ENCODE data around the gene GTF3A. TPM values are rescaled to one million over a fixed set of nuclear protein-coding genes. Genes with fewer than 3 reads are reported as not detected.

The GTF3A gene
- 68.0 and 69.0 TPM in 2 replicates for total RNA-seq (ENCODE audit: low replicate concordance)
- long read RNA-seq, transcript GTF3A-201 (9 exons, 1,383 nt), result major isoform, 222 of 241 reads
- long read RNA-seq, partial matches to known transcripts, result 3 of 241 reads
- long read RNA-seq, other reads (novel, unspliced or antisense), result 14 of 241 reads

DNA sequence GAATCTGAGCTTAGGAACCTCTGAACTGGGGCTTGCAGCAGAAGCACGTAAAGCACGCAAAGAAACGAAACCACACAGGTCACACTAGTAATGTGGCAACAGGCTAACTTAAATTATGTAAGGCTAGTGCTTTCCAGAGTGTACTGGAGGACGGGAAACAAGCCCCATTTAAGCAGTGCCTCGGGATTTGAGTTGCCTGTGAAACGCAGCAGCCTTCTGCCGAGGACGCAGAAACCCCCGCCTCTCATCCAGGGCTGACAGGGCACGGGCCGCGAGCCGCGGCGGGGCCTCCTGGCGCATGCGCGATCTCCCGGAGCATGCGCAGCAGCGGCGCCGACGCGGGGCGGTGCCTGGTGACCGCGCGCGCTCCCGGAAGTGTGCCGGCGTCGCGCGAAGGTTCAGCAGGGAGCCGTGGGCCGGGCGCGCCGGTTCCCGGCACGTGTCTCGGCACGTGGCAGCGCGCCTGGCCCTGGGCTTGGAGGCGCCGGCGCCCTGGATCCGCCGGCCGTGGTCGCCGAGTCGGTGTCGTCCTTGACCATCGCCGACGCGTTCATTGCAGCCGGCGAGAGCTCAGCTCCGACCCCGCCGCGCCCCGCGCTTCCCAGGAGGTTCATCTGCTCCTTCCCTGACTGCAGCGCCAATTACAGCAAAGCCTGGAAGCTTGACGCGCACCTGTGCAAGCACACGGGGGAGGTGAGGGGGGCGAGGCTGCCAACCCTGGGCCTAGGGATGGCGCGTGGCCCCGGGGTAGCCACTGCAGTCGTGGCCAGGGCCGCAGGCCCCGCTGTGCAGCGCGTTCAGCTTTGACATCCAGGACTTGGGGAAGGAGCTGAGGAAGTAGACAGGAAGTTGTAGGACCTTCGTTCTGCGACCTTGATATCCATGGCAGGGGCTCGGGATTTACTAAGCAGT lies at the start of gene GTF3A:
GTF3A (plus strand) TSS at position 374 of the 912 bp plus-strand sequence.
- peaks cover 10% of the 10 kb centered on the region for H3K36me3 Mint-ChIP-seq
- TF ChIP-seq, protein P1, sequence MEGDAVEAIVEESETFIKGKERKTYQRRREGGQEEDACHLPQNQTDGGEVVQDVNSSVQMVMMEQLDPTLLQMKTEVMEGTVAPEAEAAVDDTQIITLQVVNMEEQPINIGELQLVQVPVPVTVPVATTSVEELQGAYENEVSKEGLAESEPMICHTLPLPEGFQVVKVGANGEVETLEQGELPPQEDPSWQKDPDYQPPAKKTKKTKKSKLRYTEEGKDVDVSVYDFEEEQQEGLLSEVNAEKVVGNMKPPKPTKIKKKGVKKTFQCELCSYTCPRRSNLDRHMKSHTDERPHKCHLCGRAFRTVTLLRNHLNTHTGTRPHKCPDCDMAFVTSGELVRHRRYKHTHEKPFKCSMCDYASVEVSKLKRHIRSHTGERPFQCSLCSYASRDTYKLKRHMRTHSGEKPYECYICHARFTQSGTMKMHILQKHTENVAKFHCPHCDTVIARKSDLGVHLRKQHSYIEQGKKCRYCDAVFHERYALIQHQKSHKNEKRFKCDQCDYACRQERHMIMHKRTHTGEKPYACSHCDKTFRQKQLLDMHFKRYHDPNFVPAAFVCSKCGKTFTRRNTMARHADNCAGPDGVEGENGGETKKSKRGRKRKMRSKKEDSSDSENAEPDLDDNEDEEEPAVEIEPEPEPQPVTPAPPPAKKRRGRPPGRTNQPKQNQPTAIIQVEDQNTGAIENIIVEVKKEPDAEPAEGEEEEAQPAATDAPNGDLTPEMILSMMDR (conservative IDR thresholded peaks at IDR 0.05), result no peak

DNA sequence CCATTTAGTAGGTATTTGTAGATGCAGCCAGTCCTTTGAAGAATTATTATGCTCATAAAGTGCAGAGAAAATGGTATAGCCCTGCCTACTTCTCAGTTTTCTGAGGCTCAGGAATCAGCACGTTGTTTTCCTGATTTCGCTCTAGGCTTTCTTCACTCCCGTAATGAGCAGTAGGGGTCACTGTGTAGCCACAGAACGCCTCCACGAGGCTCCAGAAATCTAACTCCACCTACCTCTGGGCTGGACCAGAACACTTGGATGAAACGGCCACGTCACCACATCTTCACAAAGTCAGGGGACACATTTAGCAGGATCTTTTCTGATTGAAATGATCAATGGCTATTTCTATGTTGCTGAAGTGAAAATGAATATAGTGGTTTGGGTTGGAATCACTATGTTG lies 49.8 kb upstream of the GTF3A start:
- Mint-ChIP-seq H3K36me3 (no peaks in the 10 kb centered on the region), H3K9me3 (peaks cover 4% of the 10 kb centered on the region), H3K4me1 (ENCODE audit: unreplicated experiment) (peaks cover 5% of the 10 kb centered on the region), H3K27me3 (peaks cover 56% of the 10 kb centered on the region), H3K4me3 (no peak overlapping the region), H3K27ac (peak overlapping the region; percentile 28)
- TF ChIP-seq, protein P1 (conservative IDR thresholded peaks at IDR 0.05), result peak; percentile 80
- no peak for DNase-seq (ENCODE audit: extremely low spot score, unreplicated experiment)

More for the DNA sequence above, at the start of gene GTF3A:
- DNase-seq (ENCODE audit: extremely low spot score, unreplicated experiment), result peak; percentile 92
- peaks cover 23% of the 10 kb centered on the region for H3K4me1 Mint-ChIP-seq (ENCODE audit: unreplicated experiment)
- H3K27me3 Mint-ChIP-seq, result no peaks in the 10 kb centered on the region
- peak within 1 kb of the TSS; percentile 93 for H3K27ac Mint-ChIP-seq
- no peaks in the 10 kb centered on the region for H3K9me3 Mint-ChIP-seq
- peak within 1 kb of the TSS; percentile 87 for H3K4me3 Mint-ChIP-seq

DNA sequence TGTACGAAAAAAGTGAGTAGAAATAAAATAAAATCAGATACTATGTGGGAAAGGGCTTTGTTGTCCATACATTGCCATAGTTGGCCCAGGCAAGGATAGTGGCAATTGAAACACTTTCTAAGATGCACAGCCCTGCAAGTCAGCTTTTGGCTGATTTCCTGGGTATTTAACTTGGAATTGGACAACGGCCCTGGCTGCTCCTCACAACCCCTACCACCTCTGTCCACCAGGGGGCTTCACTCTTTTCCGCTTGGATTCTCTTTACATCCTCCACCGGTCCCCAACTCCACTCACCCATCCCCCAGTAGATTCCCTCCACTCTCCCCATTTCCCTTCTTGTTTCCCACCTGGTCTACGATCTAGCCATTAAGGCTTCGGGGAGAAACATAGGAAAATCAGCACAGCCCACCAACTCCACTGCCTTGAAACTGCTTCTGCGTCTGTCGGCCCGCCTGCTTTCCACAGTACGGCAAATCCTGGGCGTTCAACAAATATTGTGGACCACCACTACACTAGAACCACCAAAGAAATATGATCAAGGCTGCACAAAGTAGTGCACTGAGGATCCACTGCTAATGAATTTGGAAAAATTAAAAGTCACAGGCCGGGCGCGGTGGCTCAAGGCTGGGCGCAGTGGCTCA lies 48.6 kb upstream of the GTF3A start:
- Mint-ChIP-seq H3K9me3 (no peaks in the 10 kb centered on the region), H3K27ac (no peak overlapping the region), H3K4me1 (ENCODE audit: unreplicated experiment) (peaks cover 5% of the 10 kb centered on the region), H3K27me3 (peaks cover 51% of the 10 kb centered on the region), H3K4me3 (no peak overlapping the region), H3K36me3 (no peaks in the 10 kb centered on the region)
- TF ChIP-seq, protein P1 (conservative IDR thresholded peaks at IDR 0.05), result peak; percentile 90
- no peak for DNase-seq (ENCODE audit: extremely low spot score, unreplicated experiment)

DNA sequence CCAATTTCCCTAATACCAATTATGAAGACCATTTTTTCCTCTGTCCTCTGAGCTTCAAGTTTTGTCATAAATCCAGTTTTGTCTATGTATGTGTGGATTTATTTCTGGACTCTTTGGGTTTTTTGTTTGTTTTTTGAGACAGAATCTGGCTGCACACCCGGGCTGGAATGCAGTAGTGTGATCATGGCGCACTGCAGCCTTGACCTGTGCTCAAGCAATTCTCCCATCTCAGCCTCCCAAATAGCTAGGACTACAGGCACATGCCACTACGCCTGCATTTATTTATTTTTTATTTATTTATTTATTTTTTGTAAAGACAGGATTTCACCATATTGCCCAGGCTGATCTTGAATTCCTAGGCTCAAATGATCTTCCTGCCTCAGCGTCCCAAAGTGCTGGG lies 45.3 kb upstream of the GTF3A start:
- no peak for DNase-seq (ENCODE audit: extremely low spot score, unreplicated experiment)
- peaks cover 5% of the 10 kb centered on the region for H3K9me3 Mint-ChIP-seq
- TF ChIP-seq, protein P1 (conservative IDR thresholded peaks at IDR 0.05), result no peak
- no peaks in the 10 kb centered on the region for H3K36me3 Mint-ChIP-seq
- no peaks in the 10 kb centered on the region for H3K4me1 Mint-ChIP-seq (ENCODE audit: unreplicated experiment)
- no peak overlapping the region for H3K27ac Mint-ChIP-seq
- H3K4me3 Mint-ChIP-seq, result no peak overlapping the region
- peaks cover 32% of the 10 kb centered on the region for H3K27me3 Mint-ChIP-seq

DNA sequence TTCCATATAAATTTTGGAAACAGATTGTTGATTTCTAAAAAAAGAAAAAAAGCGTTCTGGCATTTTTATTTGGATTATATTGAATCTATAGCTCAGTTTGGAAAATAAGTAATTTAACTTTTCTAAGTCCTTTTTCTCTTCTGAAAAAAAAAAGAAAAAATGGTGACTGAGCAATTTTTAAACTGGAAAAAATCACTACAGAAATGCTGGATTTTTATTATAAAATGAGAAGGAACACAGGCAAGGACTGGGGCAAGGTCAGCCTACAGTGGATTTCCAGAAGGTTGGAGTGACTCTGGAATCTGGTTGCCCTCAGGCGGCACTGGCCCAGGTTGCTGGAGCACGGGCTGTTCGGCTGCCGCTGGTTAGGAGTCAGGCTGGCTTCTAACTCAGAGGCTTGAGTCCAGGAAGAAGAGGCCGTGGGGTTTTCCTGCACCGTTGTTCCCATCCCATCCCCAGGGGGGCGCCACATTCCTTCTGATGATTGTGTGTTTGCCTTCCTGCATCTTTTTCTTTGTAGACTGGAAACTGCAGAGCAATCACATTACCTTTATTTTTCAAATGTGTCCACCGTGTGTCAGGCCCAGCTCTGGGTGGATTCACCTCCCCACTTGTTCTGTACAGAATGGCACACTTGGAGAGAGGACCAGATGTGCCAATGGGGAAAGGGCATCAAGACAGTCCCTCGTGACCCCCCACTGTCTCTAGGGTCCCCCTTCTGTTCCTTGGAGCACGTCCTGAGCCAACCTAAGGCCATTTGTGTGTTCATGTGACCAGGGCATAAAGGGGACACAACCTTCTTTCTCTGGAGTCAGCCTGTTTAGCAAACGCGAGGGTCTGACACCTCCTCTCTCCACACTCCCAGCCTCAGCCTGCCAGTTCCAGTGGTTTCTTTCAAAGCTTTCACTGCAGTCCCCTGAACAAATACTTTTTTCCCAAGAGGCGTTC lies 44.5 kb upstream of the GTF3A start:
- Mint-ChIP-seq H3K27ac (no peak overlapping the region), H3K4me1 (ENCODE audit: unreplicated experiment) (no peaks in the 10 kb centered on the region), H3K9me3 (peaks cover 5% of the 10 kb centered on the region), H3K27me3 (peaks cover 32% of the 10 kb centered on the region), H3K4me3 (no peak overlapping the region), H3K36me3 (no peaks in the 10 kb centered on the region)
- TF ChIP-seq, protein P1 (conservative IDR thresholded peaks at IDR 0.05), result peak; percentile 82
- DNase-seq (ENCODE audit: extremely low spot score, unreplicated experiment), result no peak

Data from type B pancreatic cell (in vitro differentiated cells).